Astrocyte of the cerebellum (primary cell): ENCODE results near the gene TRDN.

Source experiments
- DNase-seq: peaks from one replicate; pipeline ENCODE4 v3.0.0-alpha.2; 2011; ENCODE audit warnings: low read depth
- H3K4me3 ChIP-seq: 2 replicates; pipeline ENCODE4 v1.5.1; 2011; ENCODE audit warnings: mild to moderate bottlenecking, low read depth, low read length, moderate library complexity
- in situ Hi-C: cut with HindIII; loops from 2 replicates; pipeline ENCODE4 v1.10.0; 2017; ENCODE audit warnings: low sequenced_read_pairs
- TF ChIP-seq, protein P1 (sequence below): IDR thresholded peaks from 2 replicates; pipeline ENCODE4 v1.5.1; 2012; ENCODE audit warnings: low read length, low read depth, moderate library complexity, mild to moderate bottlenecking; ENCODE audit errors: missing control alignments

Gene TRDN

DNA sequence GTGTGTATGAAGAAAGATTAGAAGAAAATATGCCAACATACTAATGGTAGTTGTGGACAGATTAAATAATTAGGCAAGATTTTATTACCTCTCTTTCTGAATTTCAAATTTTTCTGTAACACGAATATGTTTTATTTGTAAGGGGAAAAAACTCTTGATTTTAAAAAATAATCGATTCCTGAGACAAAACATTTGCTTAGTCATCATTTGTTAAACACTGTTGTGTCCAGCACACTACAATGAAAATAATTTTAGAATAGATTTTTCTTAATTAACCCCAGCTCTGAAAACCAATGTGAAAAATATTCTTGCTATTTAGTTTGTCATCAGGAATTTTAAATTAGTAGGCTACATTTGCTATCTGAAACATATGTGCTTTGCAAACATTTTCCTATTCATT lies 253.0 kb downstream of the TRDN start:
- in situ Hi-C loops = no loop called here

GRCh38 chr6:123380257-123380656 lies 256.5 kb downstream of the TRDN start:
- in situ Hi-C loops = no loop called here
- peak; percentile 3 for DNase-seq
- H3K4me3 ChIP-seq = no peak overlapping the region
- TF ChIP-seq, protein P1, sequence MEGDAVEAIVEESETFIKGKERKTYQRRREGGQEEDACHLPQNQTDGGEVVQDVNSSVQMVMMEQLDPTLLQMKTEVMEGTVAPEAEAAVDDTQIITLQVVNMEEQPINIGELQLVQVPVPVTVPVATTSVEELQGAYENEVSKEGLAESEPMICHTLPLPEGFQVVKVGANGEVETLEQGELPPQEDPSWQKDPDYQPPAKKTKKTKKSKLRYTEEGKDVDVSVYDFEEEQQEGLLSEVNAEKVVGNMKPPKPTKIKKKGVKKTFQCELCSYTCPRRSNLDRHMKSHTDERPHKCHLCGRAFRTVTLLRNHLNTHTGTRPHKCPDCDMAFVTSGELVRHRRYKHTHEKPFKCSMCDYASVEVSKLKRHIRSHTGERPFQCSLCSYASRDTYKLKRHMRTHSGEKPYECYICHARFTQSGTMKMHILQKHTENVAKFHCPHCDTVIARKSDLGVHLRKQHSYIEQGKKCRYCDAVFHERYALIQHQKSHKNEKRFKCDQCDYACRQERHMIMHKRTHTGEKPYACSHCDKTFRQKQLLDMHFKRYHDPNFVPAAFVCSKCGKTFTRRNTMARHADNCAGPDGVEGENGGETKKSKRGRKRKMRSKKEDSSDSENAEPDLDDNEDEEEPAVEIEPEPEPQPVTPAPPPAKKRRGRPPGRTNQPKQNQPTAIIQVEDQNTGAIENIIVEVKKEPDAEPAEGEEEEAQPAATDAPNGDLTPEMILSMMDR = peak; percentile 59

More for the DNA sequence above, 253.0 kb downstream of the TRDN start:
- no peak for DNase-seq
- TF ChIP-seq, protein P1 = no peak
- no peak overlapping the region for H3K4me3 ChIP-seq

- no peak for DNase-seq
- no peak overlapping the region for H3K4me3 ChIP-seq
- TF ChIP-seq, protein P1 = no peak
- in situ Hi-C loops = no loop called here
Measured at GRCh38 chr6:123372737-123373136, 264.0 kb downstream of the TRDN start.

DNA sequence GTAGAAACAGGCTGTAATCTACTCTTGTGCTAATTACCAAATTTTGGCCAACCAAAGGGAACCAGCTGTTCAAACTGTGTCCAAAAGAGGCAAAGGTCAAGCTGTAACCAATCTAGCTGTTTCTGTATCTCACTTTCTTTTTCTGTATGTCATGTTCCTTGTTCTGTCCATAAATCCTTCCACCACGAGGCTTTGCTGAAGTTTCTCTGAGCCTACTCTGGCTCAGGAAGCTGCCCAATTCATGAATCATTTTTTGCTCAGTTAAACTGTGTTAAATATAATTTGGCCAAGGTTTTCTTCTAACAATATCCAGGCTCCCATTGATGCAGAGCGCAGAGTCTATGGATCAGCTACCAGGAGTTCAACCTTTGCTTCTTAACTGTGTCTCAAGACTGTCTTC lies 272.8 kb downstream of the TRDN start:
- H3K4me3 ChIP-seq = no peak overlapping the region
- in situ Hi-C loops = no loop called here
- TF ChIP-seq, protein P1 = no peak
- no peak for DNase-seq

DNA sequence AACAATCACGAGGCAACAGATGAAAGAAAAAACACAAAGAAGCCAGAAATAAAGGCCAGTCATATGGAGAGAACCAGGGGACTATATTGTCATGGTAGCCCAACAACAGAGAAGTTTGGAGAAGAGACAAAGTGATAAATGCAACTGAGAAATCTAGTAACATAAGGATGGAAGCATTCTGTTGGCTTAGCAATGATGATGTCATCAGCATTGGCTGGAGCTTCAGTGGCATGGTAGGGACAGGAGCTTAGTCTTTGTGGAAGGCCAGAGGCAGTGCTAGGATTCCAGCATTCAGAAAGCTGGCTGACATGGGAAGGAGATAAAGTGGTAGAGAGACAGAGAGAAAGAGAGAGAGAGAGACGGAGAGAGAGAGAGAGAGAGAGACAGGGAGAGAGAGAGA lies 276.4 kb downstream of the TRDN start:
- TF ChIP-seq, protein P1 = no peak
- H3K4me3 ChIP-seq = no peak overlapping the region
- in situ Hi-C loops = no loop called here
- no peak for DNase-seq

DNA sequence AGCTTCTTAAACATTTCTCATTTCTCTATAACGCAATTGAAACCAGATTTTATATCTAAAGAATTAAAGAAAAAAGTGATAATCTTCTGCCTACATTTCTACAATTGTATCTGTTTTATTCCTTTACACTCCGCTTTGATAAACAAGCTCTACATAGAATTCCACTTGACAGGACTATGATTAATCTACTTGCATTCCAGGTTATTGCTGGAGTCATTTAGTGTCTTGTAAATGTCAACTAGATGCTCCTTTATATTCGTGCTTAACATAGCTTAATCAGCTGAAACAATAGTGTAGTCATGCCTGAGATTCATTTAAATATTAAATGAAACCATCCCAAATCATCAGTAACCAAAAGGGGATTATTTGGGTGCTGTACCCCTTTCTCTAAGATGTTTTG lies 284.0 kb downstream of the TRDN start:
- no peak for DNase-seq
- no peak overlapping the region for H3K4me3 ChIP-seq
- TF ChIP-seq, protein P1 = no peak
- in situ Hi-C loops = no loop called here

DNA sequence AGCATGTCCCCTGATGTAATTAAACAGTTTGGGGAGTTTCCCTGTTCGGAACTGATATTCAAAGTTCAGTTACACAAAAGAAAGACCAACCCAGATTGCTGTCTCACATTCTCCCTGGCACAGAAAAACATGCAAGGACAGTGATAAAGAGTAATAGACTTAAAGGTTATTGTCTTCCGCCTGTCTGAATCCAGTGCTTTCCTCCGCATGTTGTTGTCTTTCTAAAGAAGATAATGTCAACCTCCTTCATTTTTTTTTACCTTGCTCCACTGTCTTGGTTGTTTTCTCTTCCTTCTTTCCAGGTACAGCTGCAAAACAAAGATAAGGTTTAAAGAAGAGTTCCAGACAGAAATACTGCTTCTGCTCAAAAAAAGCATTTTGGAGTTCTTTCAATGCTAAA lies 284.5 kb downstream of the TRDN start:
- in situ Hi-C loops = no loop called here
- no peak for DNase-seq
- TF ChIP-seq, protein P1 = no peak
- no peak overlapping the region for H3K4me3 ChIP-seq
